Pons (tissue), 1 donor: ENCODE results near the gene RNF152.

Experiments used
- DNase-seq: peaks from one replicate; pipeline ENCODE4 v3.0.0-alpha.2; 2016; ENCODE audit warnings: low spot score

The RNF152 gene

GRCh38 chr18:61893971-61894750 lies 1.4 kb upstream of the RNF152 start:
- DNase-seq, result peak; percentile 83

DNA sequence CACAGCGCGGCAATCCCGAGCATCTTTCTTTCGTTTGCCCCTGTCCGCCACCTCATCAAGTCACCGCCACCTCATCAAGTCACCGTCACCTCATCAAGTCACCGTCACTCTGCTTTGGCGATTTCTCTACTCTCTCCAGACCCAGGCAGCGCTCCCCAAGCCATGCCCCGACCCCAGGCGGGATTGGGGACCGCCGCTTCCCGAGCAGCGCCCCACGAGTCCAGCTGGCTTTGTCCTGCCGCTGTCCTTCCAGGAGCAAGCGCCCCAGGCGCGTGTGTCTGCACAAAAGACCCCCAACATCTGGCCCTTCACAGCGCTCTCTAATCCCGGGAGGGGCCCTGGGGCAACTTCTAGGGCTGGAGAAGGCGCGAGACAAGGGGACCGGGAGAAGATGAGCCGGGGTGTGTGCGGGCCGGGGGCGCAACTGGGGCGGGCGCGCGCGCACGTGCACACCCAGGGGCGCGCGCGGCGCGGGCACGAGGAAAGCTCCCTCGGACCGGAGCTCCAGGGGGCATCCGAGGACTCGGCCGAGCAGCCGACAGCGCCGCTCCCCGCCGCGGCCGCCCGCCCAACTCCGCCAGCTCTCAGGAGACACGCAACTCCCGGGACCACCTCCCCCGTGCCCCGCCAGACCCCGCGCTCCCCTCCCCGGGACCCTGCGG lies 633 bp upstream of the RNF152 start:
- no peak for DNase-seq

DNA sequence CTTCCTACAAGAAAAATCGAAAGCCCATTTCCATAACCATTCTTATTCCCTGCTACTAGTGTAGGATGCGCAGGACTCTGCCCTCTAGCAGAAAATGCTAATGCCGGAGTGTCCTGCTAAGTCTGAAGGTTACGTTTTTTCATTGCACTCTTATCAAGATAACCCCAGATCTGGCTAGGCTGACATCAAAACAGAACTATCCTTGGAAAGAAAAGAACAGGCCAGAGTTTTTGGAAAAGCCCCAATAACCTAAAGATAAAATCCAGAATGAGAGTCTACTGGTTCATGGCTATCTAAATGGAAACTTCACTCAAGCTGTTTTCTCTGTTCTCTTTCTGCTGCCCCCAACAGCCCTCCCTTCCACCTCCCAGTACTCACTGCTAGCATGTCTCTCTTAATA lies 913 bp downstream of the RNF152 start:
- no peak for DNase-seq

- no peak for DNase-seq
Observed at GRCh38 chr18:61891271-61891670, 1.5 kb downstream of the RNF152 start.

- DNase-seq, result no peak
Observed at GRCh38 chr18:61890344-61890743, 2.5 kb downstream of the RNF152 start.

GRCh38 chr18:61889541-61889940 lies 3.3 kb downstream of the RNF152 start:
- DNase-seq, result no peak

DNA sequence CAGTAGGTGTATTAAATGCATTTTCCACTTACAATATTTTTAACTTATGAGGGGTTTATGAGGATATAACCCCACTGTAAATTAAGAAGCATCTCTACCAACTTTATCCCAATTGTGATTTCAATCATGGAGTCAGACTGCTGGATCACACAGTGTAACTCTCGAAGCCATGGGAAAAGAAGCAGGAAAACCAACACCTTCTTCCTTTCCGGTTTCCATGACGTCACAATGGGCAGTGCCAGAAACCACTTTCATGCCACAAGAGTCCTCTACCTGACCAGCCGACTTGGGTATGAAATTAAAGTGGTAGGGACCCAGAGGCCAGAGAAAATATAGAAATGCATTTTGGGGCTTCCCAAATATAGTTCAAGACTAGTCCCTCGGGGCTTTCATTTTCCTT lies 4.2 kb downstream of the RNF152 start:
- no peak for DNase-seq

- no peak for DNase-seq
Observed at GRCh38 chr18:61887838-61888237, 5.0 kb downstream of the RNF152 start.

DNA sequence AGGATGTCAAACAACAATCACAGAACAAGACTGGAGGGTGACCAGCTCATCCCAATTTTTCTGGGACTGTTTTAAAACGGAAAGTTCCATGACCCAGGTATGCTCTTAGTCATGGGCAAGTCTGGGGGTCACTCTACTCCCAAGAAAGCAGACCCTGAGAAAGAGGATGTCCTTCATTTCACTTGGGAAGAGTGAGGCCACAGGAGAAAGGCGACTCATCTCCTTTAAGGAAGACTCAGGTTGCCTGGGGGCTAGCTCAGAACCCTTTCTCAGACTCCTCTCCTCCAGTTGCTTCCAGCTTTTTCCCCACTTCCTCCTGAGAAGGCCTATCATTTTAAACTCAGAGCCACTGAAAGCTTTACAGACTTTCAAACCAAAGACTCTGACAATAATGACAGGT lies 9.3 kb downstream of the RNF152 start:
- DNase-seq, result no peak

DNA sequence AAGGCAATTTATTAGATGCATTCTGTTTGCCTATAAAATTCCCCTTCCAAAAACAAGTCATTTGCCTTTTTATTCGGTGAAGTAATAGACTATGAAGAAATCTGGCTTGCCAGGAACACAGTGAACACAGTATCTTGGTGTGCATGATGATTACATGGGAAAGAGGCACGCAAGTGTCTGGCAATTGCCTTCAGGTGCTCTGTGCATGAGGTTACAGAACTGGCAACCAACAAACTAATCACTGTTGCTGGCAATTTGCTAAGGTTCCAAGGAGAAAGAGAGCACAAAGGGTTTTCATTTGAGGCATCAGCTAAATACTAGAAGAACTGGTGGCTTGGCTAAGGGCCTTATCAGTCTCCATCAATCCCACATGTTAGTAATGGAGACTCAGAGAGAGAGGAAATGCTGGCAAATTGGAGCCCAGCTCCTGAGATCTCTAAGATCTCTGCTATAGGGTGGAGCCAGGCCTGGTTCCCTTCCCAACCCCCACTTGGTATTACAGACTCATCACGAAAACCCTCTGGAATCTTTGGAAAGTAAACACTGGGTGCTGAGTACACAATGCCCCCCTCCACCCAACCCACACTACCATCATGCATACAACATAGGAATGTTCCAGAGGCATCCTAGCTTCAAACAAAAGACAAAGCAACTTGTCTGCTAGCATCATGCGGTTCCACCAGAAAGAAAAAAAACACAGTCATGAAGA lies 10.4 kb downstream of the RNF152 start:
- DNase-seq, result peak; percentile 63

GRCh38 chr18:61876899-61877298 lies 15.9 kb downstream of the RNF152 start:
- peak; percentile 99 for DNase-seq

DNA sequence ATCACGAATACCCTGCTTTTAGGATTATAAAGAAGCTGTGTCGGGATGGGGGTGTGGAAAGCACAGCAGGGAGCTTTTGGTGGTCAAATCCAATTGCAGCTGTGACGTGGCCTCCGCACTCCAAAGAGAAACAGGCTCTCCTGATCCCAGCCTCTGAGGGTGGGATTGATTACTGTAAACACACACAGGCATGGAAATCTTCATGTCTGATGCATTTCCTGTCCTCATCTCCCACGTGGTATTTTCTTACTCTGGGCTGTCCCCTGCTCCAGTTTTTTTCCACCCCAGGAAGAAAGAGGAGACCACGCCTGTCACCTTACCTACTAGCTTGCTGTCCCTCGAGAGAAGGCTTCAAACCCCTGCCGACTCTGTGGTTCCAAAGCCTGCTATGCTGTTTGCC lies 22.7 kb downstream of the RNF152 start:
- no peak for DNase-seq

GRCh38 chr18:61869636-61870035 lies 23.2 kb downstream of the RNF152 start:
- DNase-seq, result no peak

DNA sequence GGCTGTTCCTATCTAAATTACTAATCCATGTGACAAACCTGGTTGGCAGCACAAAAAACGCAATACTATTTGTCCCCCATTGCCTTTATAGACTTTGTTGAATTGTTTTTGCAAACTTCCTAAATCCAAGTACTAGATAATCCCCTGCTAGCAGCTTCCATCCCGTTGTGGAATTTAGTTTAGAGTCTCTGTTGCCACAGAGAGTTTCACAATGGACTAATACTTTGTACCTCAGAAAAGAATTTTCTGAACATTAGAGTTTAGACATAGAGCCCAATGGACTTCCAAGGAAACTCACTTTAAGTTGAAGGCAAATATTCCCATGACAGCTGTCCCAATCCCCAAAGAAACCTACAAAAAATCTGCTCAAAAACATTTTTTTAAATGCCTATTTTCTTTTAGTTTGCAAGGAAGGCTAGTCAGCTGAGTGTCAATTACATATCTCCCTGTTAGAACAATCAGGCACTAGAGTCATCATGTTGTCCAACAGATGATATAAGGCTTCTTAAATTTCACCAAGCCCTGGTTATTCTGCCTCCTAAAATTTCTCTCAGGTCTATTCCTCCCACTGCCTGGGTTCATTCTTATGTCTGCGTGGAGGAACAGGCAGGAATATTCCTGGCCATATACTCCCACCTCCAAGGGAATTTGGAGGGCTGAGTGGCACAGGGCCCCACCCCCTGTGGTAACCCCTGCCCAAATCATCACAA lies 27.2 kb downstream of the RNF152 start:
- DNase-seq, result no peak

GRCh38 chr18:61861372-61861771 lies 31.4 kb downstream of the RNF152 start:
- DNase-seq, result no peak

DNA sequence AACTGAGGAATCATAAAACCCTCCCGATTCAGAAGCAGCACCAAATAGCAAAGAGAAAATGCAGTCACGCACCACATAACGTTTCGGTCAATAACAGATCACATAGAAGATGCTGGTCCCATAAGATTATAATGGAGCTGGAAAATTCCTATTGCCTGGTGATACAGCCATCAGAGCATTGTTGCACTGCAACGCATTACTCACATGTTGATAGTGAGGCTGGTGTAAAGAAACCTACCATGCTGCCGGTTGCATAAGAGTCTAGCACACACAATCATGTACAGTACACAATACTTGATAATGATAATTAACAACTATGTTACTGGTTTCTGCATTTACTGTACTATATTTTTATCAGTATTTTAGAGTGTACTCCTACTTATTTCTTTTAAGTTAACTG lies 32.5 kb downstream of the RNF152 start:
- no peak for DNase-seq

- no peak for DNase-seq
Observed at GRCh38 chr18:61859113-61859512, 33.7 kb downstream of the RNF152 start.

- no peak for DNase-seq
Observed at GRCh38 chr18:61856678-61857077, 36.1 kb downstream of the RNF152 start.

- no peak for DNase-seq
Observed at GRCh38 chr18:61855449-61856378, 37.1 kb downstream of the RNF152 start.

GRCh38 chr18:61854578-61855448 lies 38.0 kb downstream of the RNF152 start:
- peak; percentile 67 for DNase-seq
